Brain microvascular endothelial cell (primary cell): ENCODE results near the gene SPSB1.
A peak's percentile ranks its signal among the peaks of the same experiment; 100 is the strongest.
"Not testable (repeated sequence)": the region's sequence is repeated elsewhere in the genome, so short reads cannot be mapped to it uniquely, and the experiment has no call there.

ENCODE experiments used
- DNase-seq: peaks from one replicate; pipeline ENCODE4 v3.0.0-alpha.2; 2020
- H3K27ac ChIP-seq: fragments of 250-450 bp; sonication (Bioruptor Pico); 2 replicates; pipeline ENCODE4 v1.5.1; 2020; ENCODE audit warnings: mild to moderate bottlenecking, moderate library complexity
- H3K27me3 ChIP-seq: fragments of 250-450 bp; sonication (Bioruptor Pico); replicated peaks from 2 replicates; pipeline ENCODE4 v1.5.1; 2020; ENCODE audit warnings: mild to moderate bottlenecking
- H3K36me3 ChIP-seq: fragments of 250-450 bp; sonication (Bioruptor Pico); replicated peaks from 2 replicates; pipeline ENCODE4 v1.5.1; 2020; ENCODE audit warnings: mild to moderate bottlenecking
- H3K4me3 ChIP-seq: 2 replicates; pipeline ENCODE4 v1.5.1; 2011; ENCODE audit warnings: low read depth, mild to moderate bottlenecking, control low read depth, low read length, moderate library complexity
- CTCF ChIP-seq: IDR thresholded peaks from 2 replicates; pipeline ENCODE4 v1.5.1; 2011; ENCODE audit warnings: low read depth, mild to moderate bottlenecking, moderate library complexity, low read length, control low read depth, inconsistent platforms; ENCODE audit errors: missing control alignments
- in situ Hi-C: cut with HindIII; loops from 2 replicates; pipeline ENCODE4 v1.10.0; 2017; ENCODE audit warnings: low sequenced_read_pairs, low pct_ligation_motif_present

Gene SPSB1

GRCh38 chr1:9297831-9298230 is 5.1 kb downstream of the SPSB1 start:
- H3K27me3 ChIP-seq = no peaks in the 10 kb centered on the region
- no peak overlapping the region for H3K27ac ChIP-seq
- no peak overlapping the region for H3K4me3 ChIP-seq
- in situ Hi-C loops = no loop called here
- no peak for DNase-seq
- peaks cover 10% of the 10 kb centered on the region for H3K36me3 ChIP-seq
- no peak for TF ChIP-seq CTCF

- Histone ChIP-seq H3K27ac (no peak overlapping the region), H3K36me3 (peaks cover 10% of the 10 kb centered on the region)
- no peak for DNase-seq
These were observed 5.6 kb downstream of the SPSB1 start for GRCh38 chr1:9298282-9298681.

GRCh38 chr1:9299571-9300541 is 7.2 kb downstream of the SPSB1 start:
- peaks cover 10% of the 10 kb centered on the region for H3K36me3 ChIP-seq
- H3K4me3 ChIP-seq, DNase-seq, H3K27me3 ChIP-seq, in situ Hi-C loops, H3K27ac ChIP-seq: not testable (repeated sequence)

More at GRCh38 chr1:9298282-9298681, 5.6 kb downstream of the SPSB1 start:
- in situ Hi-C loops = no loop called here
- Histone ChIP-seq H3K27me3 (no peaks in the 10 kb centered on the region), H3K4me3 (no peak overlapping the region)
- no peak for TF ChIP-seq CTCF

- Histone ChIP-seq H3K27me3 (no peaks in the 10 kb centered on the region), H3K36me3 (peaks cover 10% of the 10 kb centered on the region), H3K27ac (no peak overlapping the region), H3K4me3 (no peak overlapping the region)
- in situ Hi-C loops = no loop called here
- TF ChIP-seq CTCF = no peak
- DNase-seq = no peak
These were observed 7.9 kb downstream of the SPSB1 start for GRCh38 chr1:9300573-9300972.

GRCh38 chr1:9302745-9303524 is 10.2 kb downstream of the SPSB1 start:
- peak; percentile 86 for DNase-seq
- H3K36me3 ChIP-seq = peaks cover 10% of the 10 kb centered on the region
- TF ChIP-seq CTCF = no peak
- H3K27me3 ChIP-seq = no peaks in the 10 kb centered on the region
- H3K27ac ChIP-seq = peak overlapping the region; percentile 62
- in situ Hi-C loops = no loop called here
- no peak overlapping the region for H3K4me3 ChIP-seq

- no peak overlapping the region for H3K4me3 ChIP-seq
- no peaks in the 10 kb centered on the region for H3K27me3 ChIP-seq
- no peak for TF ChIP-seq CTCF
- in situ Hi-C loops = no loop called here
- peaks cover 10% of the 10 kb centered on the region for H3K36me3 ChIP-seq
- no peak for DNase-seq
- H3K27ac ChIP-seq = no peak overlapping the region
These were observed 11.2 kb downstream of the SPSB1 start for GRCh38 chr1:9303916-9304315.
